BJ (cell line): ENCODE data around the gene ZNF346. TPM values are rescaled to one million over a fixed set of nuclear protein-coding genes. Genes with fewer than 3 reads are reported as not detected.
"Not testable (repeated sequence)": the region's sequence is repeated elsewhere in the genome, so short reads cannot be mapped to it uniquely, and the experiment has no call there.

Experiments
- CTCF ChIA-PET: fragments of 350-600 bp; formaldehyde crosslinking; extraction: SDS; loops from one replicate; lab custom pipeline; 2021; ENCODE audit warnings: antibody characterized with exemption, inconsistent platforms; lab: Yijun Ruan, JAX
- POLR2A ChIA-PET: fragments of 300-600 bp; sonication (Branson Sonifier 250); formaldehyde crosslinking; extraction: SDS; loops from one replicate; lab custom pipeline; 2021; ENCODE audit warnings: antibody characterized with exemption; lab: Charles Lee
- DNase-seq: peaks from one replicate; pipeline ENCODE4 v3.0.0-alpha.2; 2011; ENCODE audit warnings: low read depth
- H3K27me3 ChIP-seq: 2 replicates; pipeline ENCODE4 v1.6.0; 2011; ENCODE audit warnings: low read length; ENCODE audit not compliant: control insufficient read depth, insufficient read depth
- H3K36me3 ChIP-seq: 2 replicates; pipeline ENCODE4 v1.5.1; 2011; ENCODE audit warnings: low read length; ENCODE audit not compliant: control insufficient read depth, insufficient read depth
- H3K4me3 ChIP-seq: 2 replicates; pipeline ENCODE4 v1.5.1; 2011; ENCODE audit warnings: low read depth, mild to moderate bottlenecking, control low read depth, low read length
- polyA minus RNA-seq: library from RNA; depleted of rRNA, polyadenylated mRNA; stranded (reverse); fragments of >200 nt; gene quantifications from 2 replicates; pipeline ENCODE4 v1.2.3, GENCODE V29; 2011; rRNA and poly(A)+ RNA removed
- polyA plus RNA-seq: library from polyadenylated mRNA; depleted of rRNA; stranded (reverse); fragments of >200 nt; gene quantifications from 2 replicates; pipeline ENCODE4 v1.2.3, GENCODE V29; 2011; rRNA removed
- TF ChIP-seq, protein P1 (sequence below): IDR thresholded peaks from 2 replicates; pipeline ENCODE4 v1.5.1; 2011; ENCODE audit warnings: low read depth, mild to moderate bottlenecking, control low read depth, inconsistent platforms, low read length, moderate library complexity; ENCODE audit not compliant: insufficient read depth

ZNF346 gene, protein sequence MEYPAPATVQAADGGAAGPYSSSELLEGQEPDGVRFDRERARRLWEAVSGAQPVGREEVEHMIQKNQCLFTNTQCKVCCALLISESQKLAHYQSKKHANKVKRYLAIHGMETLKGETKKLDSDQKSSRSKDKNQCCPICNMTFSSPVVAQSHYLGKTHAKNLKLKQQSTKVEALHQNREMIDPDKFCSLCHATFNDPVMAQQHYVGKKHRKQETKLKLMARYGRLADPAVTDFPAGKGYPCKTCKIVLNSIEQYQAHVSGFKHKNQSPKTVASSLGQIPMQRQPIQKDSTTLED
- 14.4 and 16.8 TPM in 2 replicates for polyA plus RNA-seq
- 14.6 and 17.3 TPM in 2 replicates for polyA minus RNA-seq

DNA sequence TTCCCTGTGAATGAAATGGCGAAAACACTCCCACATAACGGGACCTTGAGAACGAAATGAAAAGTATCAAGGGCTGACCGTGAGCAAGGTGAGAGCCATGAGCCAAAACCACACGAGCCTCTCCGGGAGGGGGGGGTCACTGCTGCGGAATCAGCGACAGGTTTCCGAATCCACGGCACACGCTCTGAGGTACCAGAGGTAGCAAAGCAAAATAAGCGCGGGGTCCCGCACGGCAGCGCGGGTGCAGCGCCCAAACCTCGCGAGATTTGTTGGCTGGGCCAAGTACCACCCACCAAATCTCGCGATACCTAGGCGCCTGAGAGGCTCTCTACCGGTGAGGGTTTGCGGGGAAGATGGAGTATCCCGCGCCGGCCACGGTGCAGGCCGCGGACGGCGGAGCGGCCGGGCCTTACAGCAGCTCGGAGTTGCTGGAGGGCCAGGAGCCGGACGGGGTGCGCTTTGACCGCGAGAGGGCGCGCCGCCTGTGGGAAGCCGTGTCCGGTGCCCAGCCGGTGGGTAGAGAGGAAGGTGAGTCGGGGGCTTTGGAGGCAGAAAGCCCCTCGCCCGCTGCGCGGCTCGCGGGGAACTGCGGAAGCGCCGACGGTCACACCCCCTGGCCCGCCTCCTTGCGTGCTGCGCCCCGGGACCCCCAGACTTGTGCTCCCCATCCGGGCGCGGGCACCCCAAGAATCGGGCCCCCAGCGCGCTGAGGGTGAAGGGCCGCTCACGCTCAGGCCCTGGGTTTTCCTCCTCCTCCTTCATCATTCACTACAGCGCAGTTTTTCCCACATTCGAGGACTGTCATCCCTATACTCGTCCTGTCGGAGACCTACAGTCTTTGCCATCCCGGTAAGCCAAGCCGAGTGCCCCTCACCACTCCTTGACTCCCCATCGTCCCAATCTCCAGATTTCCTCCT is at the start of gene ZNF346:
Gene ZNF346, plus strand, starts transcription at position 311 of the 917 bp plus-strand sequence. Its CDS starts 43 bp downstream, at position 354.
- no peak for DNase-seq
- no peaks in the 10 kb centered on the region for H3K36me3 ChIP-seq
- peak within 1 kb of the TSS; percentile 87 for H3K4me3 ChIP-seq
- ChIA-PET CTCF (interaction anchor here (0.9 kb wide), 1 partner anchor 14 kb away, joined by 4 read pairs; no protein-coding TSS in a partner anchor), POLR2A (no interaction called here)
- TF ChIP-seq, protein P1, sequence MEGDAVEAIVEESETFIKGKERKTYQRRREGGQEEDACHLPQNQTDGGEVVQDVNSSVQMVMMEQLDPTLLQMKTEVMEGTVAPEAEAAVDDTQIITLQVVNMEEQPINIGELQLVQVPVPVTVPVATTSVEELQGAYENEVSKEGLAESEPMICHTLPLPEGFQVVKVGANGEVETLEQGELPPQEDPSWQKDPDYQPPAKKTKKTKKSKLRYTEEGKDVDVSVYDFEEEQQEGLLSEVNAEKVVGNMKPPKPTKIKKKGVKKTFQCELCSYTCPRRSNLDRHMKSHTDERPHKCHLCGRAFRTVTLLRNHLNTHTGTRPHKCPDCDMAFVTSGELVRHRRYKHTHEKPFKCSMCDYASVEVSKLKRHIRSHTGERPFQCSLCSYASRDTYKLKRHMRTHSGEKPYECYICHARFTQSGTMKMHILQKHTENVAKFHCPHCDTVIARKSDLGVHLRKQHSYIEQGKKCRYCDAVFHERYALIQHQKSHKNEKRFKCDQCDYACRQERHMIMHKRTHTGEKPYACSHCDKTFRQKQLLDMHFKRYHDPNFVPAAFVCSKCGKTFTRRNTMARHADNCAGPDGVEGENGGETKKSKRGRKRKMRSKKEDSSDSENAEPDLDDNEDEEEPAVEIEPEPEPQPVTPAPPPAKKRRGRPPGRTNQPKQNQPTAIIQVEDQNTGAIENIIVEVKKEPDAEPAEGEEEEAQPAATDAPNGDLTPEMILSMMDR, result peak; percentile 46
- no peaks in the 10 kb centered on the region for H3K27me3 ChIP-seq

DNA sequence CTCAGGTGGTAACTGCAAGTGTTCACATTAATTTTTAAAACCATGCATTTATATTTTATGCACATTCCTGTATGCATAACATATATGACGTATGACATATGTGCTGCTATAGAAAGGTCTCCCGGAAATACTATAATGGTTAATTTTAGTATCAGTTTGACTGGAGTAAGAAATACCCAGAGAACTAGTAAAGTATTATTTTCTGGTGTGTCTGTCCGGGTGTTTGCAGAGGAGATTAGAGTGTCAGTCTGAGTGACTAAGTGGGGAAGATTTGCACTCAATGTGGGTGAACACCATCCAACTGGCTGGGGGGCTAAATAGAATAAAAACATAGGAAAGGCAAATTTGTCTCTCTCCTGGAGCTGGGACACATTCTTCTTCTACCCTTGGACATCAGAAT is 42.8 kb upstream of the ZNF346 start:
- TF ChIP-seq, protein P1, result no peak
- DNase-seq, result no peak
- no peaks in the 10 kb centered on the region for H3K27me3 ChIP-seq
- ChIA-PET POLR2A (interaction anchor here (0.6 kb wide), 1 partner anchor 12 kb away, joined by 5 read pairs; no protein-coding TSS in a partner anchor), CTCF (no interaction called here)
- peaks cover 2% of the 10 kb centered on the region; the same call in 1 of the 2 replicates for H3K36me3 ChIP-seq
- no peak overlapping the region for H3K4me3 ChIP-seq

DNA sequence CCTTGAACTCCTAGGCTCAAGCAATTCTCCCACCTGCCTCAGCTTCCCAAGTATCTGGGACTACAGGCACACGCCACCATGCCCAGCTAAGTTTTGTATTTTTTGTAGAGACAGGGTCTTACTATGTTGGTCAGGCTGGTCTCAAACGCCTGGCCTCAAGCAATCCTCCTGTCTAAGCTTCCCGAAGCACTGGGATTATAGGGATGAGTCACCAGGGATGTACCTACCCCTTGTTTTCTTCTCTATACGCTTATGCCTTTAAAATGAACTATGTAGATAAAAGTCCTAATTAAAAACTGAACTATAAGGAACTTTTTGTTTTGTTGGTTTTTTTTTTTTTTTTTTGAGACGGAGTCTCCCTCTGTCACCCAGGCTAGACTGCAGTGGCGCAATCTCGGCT is 41.7 kb upstream of the ZNF346 start:
- ChIA-PET POLR2A (no interaction called here), CTCF (no interaction called here)
- peaks cover 2% of the 10 kb centered on the region; the same call in 1 of the 2 replicates for H3K36me3 ChIP-seq
- H3K27me3 ChIP-seq, result no peaks in the 10 kb centered on the region
- no peak overlapping the region for H3K4me3 ChIP-seq
- TF ChIP-seq, protein P1, result no peak
- DNase-seq, result no peak

DNA sequence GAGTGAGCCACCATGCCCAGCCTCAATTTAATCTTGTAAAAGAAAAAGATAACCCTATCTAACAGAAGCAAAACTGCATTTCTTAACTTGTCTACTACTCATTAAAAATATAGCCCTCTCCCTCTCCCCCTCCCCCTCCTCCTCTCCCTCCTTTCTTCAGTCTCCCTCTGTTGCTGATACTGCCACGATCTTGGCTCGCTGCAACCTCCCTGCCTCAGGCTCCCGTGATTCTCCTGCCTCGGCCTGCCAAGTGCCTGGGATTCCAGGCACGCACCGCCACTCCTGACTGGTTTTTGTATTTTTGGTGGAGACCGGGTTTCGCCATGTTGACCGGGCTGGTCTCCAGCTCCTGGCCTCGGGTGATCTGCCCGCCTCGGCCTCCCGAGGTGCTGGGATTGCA is 39.4 kb upstream of the ZNF346 start:
- H3K4me3 ChIP-seq, H3K36me3 ChIP-seq, POLR2A ChIA-PET, CTCF ChIA-PET, H3K27me3 ChIP-seq, DNase-seq: not testable (repeated sequence)

DNA sequence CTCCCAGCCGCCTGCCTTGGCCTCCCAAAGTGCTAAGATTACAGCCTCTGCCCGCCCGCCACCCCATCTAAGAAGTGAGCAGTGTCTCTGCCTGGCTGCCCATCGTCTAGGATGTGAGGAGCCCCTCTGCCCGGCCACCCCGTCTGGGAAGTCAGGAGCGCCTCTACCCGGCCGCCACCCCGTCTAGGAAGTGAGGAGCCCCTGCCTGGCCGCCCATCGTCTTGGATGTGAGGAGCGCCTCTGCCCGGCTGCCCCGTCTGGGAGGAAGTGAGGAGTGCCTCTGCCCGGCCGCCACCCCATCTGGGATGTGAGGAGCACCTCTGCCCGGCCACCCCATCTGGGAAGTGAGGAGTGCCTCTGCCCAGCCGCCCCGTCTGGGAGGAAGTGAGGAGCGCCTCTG is 38.9 kb upstream of the ZNF346 start:
- H3K4me3 ChIP-seq, CTCF ChIA-PET, H3K36me3 ChIP-seq, DNase-seq, POLR2A ChIA-PET, H3K27me3 ChIP-seq: not testable (repeated sequence)

DNA sequence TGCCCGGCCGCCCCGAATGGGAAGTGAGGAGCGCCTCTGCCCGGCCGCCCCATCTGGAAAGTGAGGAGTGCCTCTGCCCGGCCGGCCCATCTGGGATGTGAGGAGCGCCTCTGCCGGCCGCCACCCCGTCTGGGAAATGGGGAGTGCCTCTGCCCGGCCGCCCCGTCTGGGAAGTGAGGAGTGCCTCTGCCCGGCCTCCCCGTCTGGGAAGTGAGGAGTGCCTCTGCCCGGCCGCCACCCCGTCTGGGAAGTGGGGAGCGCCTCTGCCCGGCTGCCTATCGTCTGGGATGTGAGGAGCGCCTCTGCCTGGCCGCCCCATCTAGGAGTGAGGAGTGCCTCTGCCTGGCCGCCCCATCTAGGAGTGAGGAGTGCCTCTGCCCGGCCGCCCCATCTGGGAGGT is 38.3 kb upstream of the ZNF346 start:
- H3K36me3 ChIP-seq, POLR2A ChIA-PET, DNase-seq, H3K27me3 ChIP-seq, CTCF ChIA-PET, H3K4me3 ChIP-seq: not testable (repeated sequence)
